ENCODE results near the gene CFAP70. TPM values are rescaled to one million over a fixed set of nuclear protein-coding genes. Genes with fewer than 3 reads are reported as not detected.
"Not testable (repeated sequence)": the region's sequence is repeated elsewhere in the genome, so short reads cannot be mapped to it uniquely, and the experiment has no call there.

CFAP70 gene
- polyA plus RNA-seq, 1 donor from 2014 or later, result 5.8 TPM

DNA sequence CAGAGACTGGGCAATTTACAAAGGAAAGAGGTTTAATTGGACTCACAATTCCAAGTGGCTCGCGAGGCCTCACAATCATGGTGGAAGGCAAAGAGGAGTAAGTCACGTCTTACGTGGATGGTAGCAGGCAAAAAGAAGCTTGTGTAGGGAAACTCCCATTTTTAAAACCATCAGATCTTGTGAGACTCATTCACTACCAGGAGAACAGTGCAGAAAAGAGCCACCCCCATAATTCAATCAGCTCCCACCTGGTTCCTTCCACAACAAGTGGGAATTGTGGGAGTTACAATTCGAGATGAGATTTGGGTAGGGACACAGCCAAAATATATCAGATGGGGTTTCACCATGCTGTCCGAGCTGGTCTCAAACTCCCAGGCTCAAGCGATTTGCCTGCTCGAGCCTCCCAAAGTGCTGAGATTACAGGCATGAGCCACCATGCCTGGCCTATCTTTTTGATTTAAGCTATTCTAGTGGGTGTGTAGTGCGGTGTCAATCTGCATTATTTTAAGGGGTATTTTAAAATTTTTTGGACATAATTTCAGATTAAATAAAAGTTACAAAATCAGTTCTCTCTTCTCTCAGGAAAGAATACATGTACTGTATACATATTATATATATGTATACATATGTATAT, 97.2 kb downstream of the CFAP70 start:
- Histone ChIP-seq H3K79me2 (replicated peaks; ENCODE audit: insufficient read depth, low read length) (no peaks in the 10 kb centered on the region), H3K27ac (ENCODE audit: low read length) (no peak overlapping the region), H4K20me1 (ENCODE audit: insufficient read depth) (no peaks in the 10 kb centered on the region), H3K36me3 (ENCODE audit: insufficient read depth, low read length) (no peaks in the 10 kb centered on the region), H2AFZ (ENCODE audit: low read depth, low read length) (no peak overlapping the region), H3K4me2 (ENCODE audit: low read length) (no peak overlapping the region), H3K9ac (ENCODE audit: low read length) (no peak overlapping the region), H3K4me3 (ENCODE audit: low read length) (no peak overlapping the region), H3K9me3 (ENCODE audit: low read length) (no peaks in the 10 kb centered on the region), H3K9me2 (ENCODE audit: insufficient read depth, low read length) (no peaks in the 10 kb centered on the region), H3K27me3 (ENCODE audit: insufficient read depth, low read depth, low read length) (no peaks in the 10 kb centered on the region), H3F3A (ENCODE audit: insufficient read depth, low read length, poor library complexity, severe bottlenecking) (no peaks in the 10 kb centered on the region)
- no peak for TF ChIP-seq RAD21 (conservative IDR thresholded peaks at IDR 0.05)
- TF ChIP-seq SMC3 (conservative IDR thresholded peaks at IDR 0.05; ENCODE audit: poor library complexity), result no peak
- TF ChIP-seq EZH2 (IDR thresholded peaks at IDR 0.05; ENCODE audit: borderline replicate concordance, insufficient read depth, low read length, poor library complexity, severe bottlenecking), result no peak
- no peak for TF ChIP-seq POLR2AphosphoS5 (IDR thresholded peaks at IDR 0.05)
- TF ChIP-seq CTCF (IDR thresholded peaks at IDR 0.05; ENCODE audit: poor library complexity, severe bottlenecking), result no peak
- TF ChIP-seq EP300 (conservative IDR thresholded peaks at IDR 0.05; ENCODE audit: poor library complexity, severe bottlenecking), result no peak
- TF ChIP-seq REST (IDR thresholded peaks at IDR 0.05; ENCODE audit: borderline replicate concordance), result no peak
- TF ChIP-seq MXI1 (conservative IDR thresholded peaks at IDR 0.05; ENCODE audit: poor library complexity, severe bottlenecking), result no peak
- no peak for TF ChIP-seq TAF1 (IDR thresholded peaks at IDR 0.05; ENCODE audit: low read depth)

DNA sequence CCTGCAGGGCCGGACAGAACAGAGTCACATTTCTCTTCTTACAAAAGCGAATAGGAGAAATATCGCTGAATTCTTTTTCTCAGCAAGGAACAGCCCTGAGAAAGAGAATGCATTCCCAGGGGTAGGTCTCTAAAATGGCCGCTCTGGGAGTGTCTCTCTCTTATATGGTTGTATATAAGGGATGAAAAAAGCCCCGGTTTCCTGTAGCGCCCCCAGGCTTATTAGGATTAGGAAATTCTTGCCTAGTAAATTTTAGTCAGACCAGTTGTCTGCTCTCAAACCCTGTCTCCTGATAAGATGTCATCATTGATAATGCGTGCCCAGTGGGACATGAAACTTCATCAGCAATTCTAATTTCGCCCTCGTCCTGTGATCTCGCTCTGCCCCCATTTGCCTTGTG, 100.1 kb downstream of the CFAP70 start:
- not testable (repeated sequence) for H3K36me3 ChIP-seq (ENCODE audit: insufficient read depth, low read length); H3K9ac ChIP-seq (ENCODE audit: low read length); H3K79me2 ChIP-seq (replicated peaks; ENCODE audit: insufficient read depth, low read length); H3K27me3 ChIP-seq (ENCODE audit: insufficient read depth, low read depth, low read length); H3K4me3 ChIP-seq (ENCODE audit: low read length); H3K4me2 ChIP-seq (ENCODE audit: low read length); H3K27ac ChIP-seq (ENCODE audit: low read length); H3K9me2 ChIP-seq (ENCODE audit: insufficient read depth, low read length); H3F3A ChIP-seq (ENCODE audit: insufficient read depth, low read length, poor library complexity, severe bottlenecking); H4K20me1 ChIP-seq (ENCODE audit: insufficient read depth); H3K9me3 ChIP-seq (ENCODE audit: low read length); H2AFZ ChIP-seq (ENCODE audit: low read depth, low read length)

DNA sequence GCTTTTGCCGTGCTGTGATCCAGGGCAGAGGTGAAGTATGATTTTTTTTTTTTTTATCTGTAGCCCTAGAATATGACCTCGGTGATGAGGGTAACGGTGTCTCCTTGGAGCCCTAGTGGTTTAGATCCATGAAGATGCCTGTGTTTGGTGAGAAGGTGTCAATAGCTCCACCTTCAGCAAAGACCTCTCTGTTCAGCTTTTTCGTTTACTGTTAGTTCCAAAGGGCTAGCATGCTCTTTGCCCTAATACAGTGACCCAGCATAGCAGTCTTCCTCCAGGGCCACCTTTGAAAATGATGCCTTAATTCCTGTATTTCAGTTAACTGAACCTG, 105.5 kb downstream of the CFAP70 start:
- H3K9me3 ChIP-seq (ENCODE audit: low read length), result no peaks in the 10 kb centered on the region
- H3K27ac ChIP-seq (ENCODE audit: low read length), result peak overlapping the region; percentile 88
- peak overlapping the region; percentile 60 for H3K4me2 ChIP-seq (ENCODE audit: low read length)
- no peaks in the 10 kb centered on the region for H3K36me3 ChIP-seq (ENCODE audit: insufficient read depth, low read length)
- no peaks in the 10 kb centered on the region for H3F3A ChIP-seq (ENCODE audit: insufficient read depth, low read length, poor library complexity, severe bottlenecking)
- H3K9ac ChIP-seq (ENCODE audit: low read length), result peak overlapping the region; percentile 93
- H4K20me1 ChIP-seq (ENCODE audit: insufficient read depth), result no peaks in the 10 kb centered on the region
- peaks cover 17% of the 10 kb centered on the region for H3K79me2 ChIP-seq (replicated peaks; ENCODE audit: insufficient read depth, low read length)
- H2AFZ ChIP-seq (ENCODE audit: low read depth, low read length), result peak overlapping the region; percentile 93
- H3K27me3 ChIP-seq (ENCODE audit: insufficient read depth, low read depth, low read length), result no peaks in the 10 kb centered on the region
- H3K9me2 ChIP-seq (ENCODE audit: insufficient read depth, low read length), result no peaks in the 10 kb centered on the region
- peak overlapping the region; percentile 89 for H3K4me3 ChIP-seq (ENCODE audit: low read length)
- TF ChIP-seq CTCF (IDR thresholded peaks at IDR 0.05; ENCODE audit: poor library complexity, severe bottlenecking), result peak; percentile 14
- no peak for TF ChIP-seq POLR2AphosphoS5 (IDR thresholded peaks at IDR 0.05)

Data from neural cell (in vitro differentiated cells).